ENCODE measurements around the gene MOB4. TPM values are rescaled to one million over a fixed set of nuclear protein-coding genes. Genes with fewer than 3 reads are reported as not detected.
A peak's percentile ranks its signal among the peaks of the same experiment; 100 is the strongest.

Gene MOB4
- total and polyA plus RNA-seq, 2 donors (not counting 1 experiment from before 2014, with no cell fraction given): 12.6 to 20.8 TPM

GRCh38 chr2:197502685-197503084 is 13.2 kb upstream of the MOB4 start:
- intact Hi-C loops (cut with micrococcal nuclease): no loop called here
- Histone ChIP-seq H3K4me3 (ENCODE audit: control extremely low read depth in 1 of 5, extremely low read depth in 1 of 5, insufficient read depth in 1 of 5, low read depth in 2 of 5, low read length in 4 of 5) (no peak overlapping the region), H3K79me2 (ENCODE audit: control insufficient read depth, insufficient read depth, low read length) (peaks cover 75% of the 10 kb centered on the region), H4K20me1 (ENCODE audit: control insufficient read depth, insufficient read depth, low read length, poor library complexity, severe bottlenecking) (peaks cover 12% of the 10 kb centered on the region), H3K9ac (ENCODE audit: low read length) (no peak overlapping the region), H3K9me3 (ENCODE audit: control extremely low read depth in 1 of 3, control insufficient read depth in 2 of 3, insufficient read depth in 1 of 3, low read length in 2 of 3) (no peaks in the 10 kb centered on the region), H3K27me3 (replicated peaks in 1 of 4; ENCODE audit: control extremely low read depth in 1 of 4, control insufficient read depth in 3 of 4, insufficient read depth in 4 of 4, low read length in 3 of 4) (no peaks in the 10 kb centered on the region), H3K27ac (ENCODE audit: low read length in 2 of 2) (peak overlapping the region in 1 of 2 donors; percentile 85), H2AFZ (ENCODE audit: insufficient read depth, low read depth, low read length, poor library complexity, severe bottlenecking) (no peak overlapping the region), H3K4me2 (replicated peaks; ENCODE audit: low read depth, low read length, poor library complexity, severe bottlenecking) (peak overlapping the region; percentile 93), H3K4me1 (ENCODE audit: control insufficient read depth in 2 of 2, insufficient read depth in 2 of 2, low read length in 2 of 2) (peaks cover 25 to 27% of the 10 kb centered on the region in 2 donors), H3K36me3 (replicated peaks in 1 of 2; ENCODE audit: control extremely low read depth in 1 of 2, control insufficient read depth in 1 of 2, extremely low read depth in 1 of 2, insufficient read depth in 2 of 2, low read length in 1 of 2) (peaks cover 0 to 18% of the 10 kb centered on the region in 2 experiments)
- DNase-seq: no peak
- WGBS (ENCODE audit: insufficient coverage): no CpG with 5 or more reads among the region's 4 CpGs
- Mint-ChIP-seq H3K27me3 (no peaks in the 10 kb centered on the region), H3K27ac (no peak overlapping the region), H3K9me3 (ENCODE audit: insufficient read depth) (no peaks in the 10 kb centered on the region), H3K4me3 (no peak overlapping the region), H3K4me1 (peaks cover 32% of the 10 kb centered on the region)
- POLR2A ChIA-PET: interaction anchor here (0.9 to 4.5 kb wide), 2 partner anchors 13 to 50 kb away, joined by 3 to 62 read pairs; partner anchors contain the start of genes COQ10B and MOB4
- TF ChIP-seq CTCF (IDR thresholded peaks at IDR 0.05) (no peak), EZH2 (IDR thresholded peaks at IDR 0.05; ENCODE audit: borderline replicate concordance, insufficient read depth, low read depth, low read length, poor library complexity, severe bottlenecking) (no peak)
- no peak for ATAC-seq (ENCODE audit: low read depth)
- CTCF ChIA-PET: interaction anchor here (1.6 kb wide), 1 partner anchor 14 kb away, joined by 5 read pairs; the partner anchor contains the start of gene MOB4

- Histone ChIP-seq H4K20me1 (ENCODE audit: control insufficient read depth, insufficient read depth, low read length, poor library complexity, severe bottlenecking) (peaks cover 6% of the 10 kb centered on the region), H2AFZ (ENCODE audit: insufficient read depth, low read depth, low read length, poor library complexity, severe bottlenecking) (no peak overlapping the region), H3K9me3 (ENCODE audit: control extremely low read depth in 1 of 3, control insufficient read depth in 2 of 3, insufficient read depth in 1 of 3, low read length in 2 of 3) (no peaks in the 10 kb centered on the region), H3K27ac (ENCODE audit: low read length in 2 of 2) (peak overlapping the region in 1 of 2 donors; percentile 29), H3K79me2 (ENCODE audit: control insufficient read depth, insufficient read depth, low read length) (peaks cover 79% of the 10 kb centered on the region), H3K4me1 (ENCODE audit: control insufficient read depth in 2 of 2, insufficient read depth in 2 of 2, low read length in 2 of 2) (peaks cover 14 to 15% of the 10 kb centered on the region in 2 donors), H3K27me3 (replicated peaks in 1 of 4; ENCODE audit: control extremely low read depth in 1 of 4, control insufficient read depth in 3 of 4, insufficient read depth in 4 of 4, low read length in 3 of 4) (no peaks in the 10 kb centered on the region), H3K4me2 (replicated peaks; ENCODE audit: low read depth, low read length, poor library complexity, severe bottlenecking) (no peak overlapping the region), H3K9ac (ENCODE audit: low read length) (no peak overlapping the region), H3K4me3 (ENCODE audit: control extremely low read depth in 1 of 5, extremely low read depth in 1 of 5, insufficient read depth in 1 of 5, low read depth in 2 of 5, low read length in 4 of 5) (no peak overlapping the region), H3K36me3 (replicated peaks in 1 of 2; ENCODE audit: control extremely low read depth in 1 of 2, control insufficient read depth in 1 of 2, extremely low read depth in 1 of 2, insufficient read depth in 2 of 2, low read length in 1 of 2) (peaks cover 0 to 15% of the 10 kb centered on the region in 2 experiments)
- WGBS (ENCODE audit: insufficient coverage): no CpG with 5 or more reads among the region's 2 CpGs
- TF ChIP-seq CTCF (IDR thresholded peaks at IDR 0.05) (no peak), EZH2 (IDR thresholded peaks at IDR 0.05; ENCODE audit: borderline replicate concordance, insufficient read depth, low read depth, low read length, poor library complexity, severe bottlenecking) (no peak)
- ATAC-seq (ENCODE audit: low read depth) (no peak), DNase-seq (no peak)
- CTCF ChIA-PET: no interaction called here
- intact Hi-C loops (cut with micrococcal nuclease): no loop called here
- Mint-ChIP-seq H3K4me3 (no peak overlapping the region), H3K4me1 (peaks cover 22% of the 10 kb centered on the region), H3K9me3 (ENCODE audit: insufficient read depth) (no peaks in the 10 kb centered on the region), H3K27ac (no peak overlapping the region), H3K27me3 (no peaks in the 10 kb centered on the region)
- POLR2A ChIA-PET: no interaction called here
These were observed 11.9 kb upstream of the MOB4 start for GRCh38 chr2:197504000-197504399.
